ENCODE results near the gene NHERF1.

NHERF1 gene

GRCh38 chr17:74815067-74815466 is 66.6 kb downstream of the NHERF1 start:
- no peak for DNase-seq

GRCh38 chr17:74815550-74816370 is 67.3 kb downstream of the NHERF1 start:
- no peak for DNase-seq

DNA sequence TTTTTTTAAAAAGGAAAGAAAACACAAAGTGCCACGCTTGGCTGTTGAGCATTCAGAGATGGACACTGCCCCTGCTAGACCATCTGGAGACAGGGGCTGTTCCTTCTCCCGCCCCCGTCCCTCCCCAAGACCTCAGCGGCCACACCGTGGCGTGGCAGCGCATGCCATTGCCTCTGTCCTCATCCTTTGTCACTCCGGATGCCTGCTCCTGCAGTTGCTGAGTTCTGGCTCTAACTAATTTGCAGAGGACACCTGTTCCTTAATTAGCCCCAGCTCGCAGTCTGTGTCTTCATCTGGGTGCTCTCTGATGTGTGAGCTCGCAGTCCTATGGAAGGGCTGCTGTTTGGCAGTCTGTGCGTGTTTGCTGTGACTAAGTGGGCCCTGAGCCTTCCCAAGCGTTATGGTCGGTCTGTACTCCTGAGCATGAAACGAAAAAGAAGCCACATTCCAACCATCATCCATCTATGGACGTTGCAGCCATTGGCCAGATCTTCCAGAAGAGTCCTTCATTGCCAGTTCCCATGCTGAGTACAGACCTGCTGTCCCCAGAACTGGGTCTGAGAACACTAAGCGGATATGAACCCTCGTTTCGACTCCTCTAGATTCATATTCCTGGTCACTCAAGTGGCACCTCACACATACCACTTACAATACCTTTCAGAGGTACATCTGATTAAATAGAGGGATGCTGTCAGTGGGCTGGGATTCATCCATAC is 68.6 kb downstream of the NHERF1 start:
- peak; percentile 81 for DNase-seq

DNA sequence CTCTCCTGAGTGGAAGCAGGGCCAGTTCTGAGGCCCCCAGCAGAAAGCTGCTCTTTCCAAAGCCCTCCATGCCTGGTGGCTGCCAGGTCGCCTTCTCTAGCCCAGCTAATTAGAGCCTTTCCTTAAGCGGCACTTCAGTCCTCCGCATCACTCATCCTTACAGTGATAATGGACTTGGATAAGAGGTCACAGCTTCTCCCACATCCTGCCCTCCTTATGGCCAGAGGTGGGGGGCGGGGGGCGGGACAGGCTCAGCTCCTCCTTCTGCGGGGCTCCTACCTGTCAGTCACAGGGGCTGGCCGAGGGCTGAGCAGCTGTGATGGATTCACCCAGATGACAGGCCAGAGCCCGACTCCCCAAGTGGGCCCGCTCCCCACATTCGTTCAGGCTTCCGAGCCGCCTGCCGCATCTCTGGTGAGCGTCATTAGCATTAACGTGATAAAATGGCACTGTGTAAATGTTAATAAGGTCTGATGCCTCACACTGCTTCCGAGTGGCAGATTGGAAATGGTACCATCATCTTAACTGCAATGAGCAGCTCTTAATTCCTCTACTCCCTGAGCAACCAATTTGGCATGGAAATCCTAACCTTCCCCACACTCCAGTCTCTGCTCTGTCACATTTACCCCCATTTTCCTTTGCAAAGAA is 70.0 kb downstream of the NHERF1 start:
- DNase-seq: no peak
